ENCODE data around the gene GTPBP1. TPM values are rescaled to one million over a fixed set of nuclear protein-coding genes. Genes with fewer than 3 reads are reported as not detected.

GTPBP1 gene
- total RNA-seq, 1 experiment from 2014 or later = 108 TPM

GRCh38 chr22:38706901-38707195 lies 1.1 kb downstream of the GTPBP1 start:
- Histone ChIP-seq H3K4me1 (ENCODE audit: insufficient read depth, low read length) (peaks cover 10% of the 10 kb centered on the region), H4K20me1 (ENCODE audit: control insufficient read depth, insufficient read depth, insufficient read length) (no peaks in the 10 kb centered on the region), H3K18ac (ENCODE audit: insufficient read length, low read depth, low read length) (no peak overlapping the region), H3K4ac (ENCODE audit: low read depth, low read length) (no peak overlapping the region), H2BK20ac (ENCODE audit: low read depth, low read length, poor library complexity, severe bottlenecking) (no peak overlapping the region), H3K9me3 (ENCODE audit: control insufficient read depth, low read depth, low read length) (no peaks in the 10 kb centered on the region), H4K91ac (ENCODE audit: insufficient read length, low read depth, low read length) (no peak overlapping the region), H2BK5ac (ENCODE audit: insufficient read length, low read length) (no peak overlapping the region), H3K14ac (ENCODE audit: insufficient read depth, low read length) (no peak overlapping the region), H3K4me2 (ENCODE audit: insufficient read depth, insufficient read length, low read length) (peak overlapping the region; percentile 94), H3K9ac (ENCODE audit: extremely low read depth, insufficient read length, low read length) (peak overlapping the region; percentile 48), H2AK5ac (ENCODE audit: insufficient read length, low read length) (no peak overlapping the region), H3K79me2 (ENCODE audit: insufficient read depth, low read length) (peaks cover 34% of the 10 kb centered on the region; the same call in 1 of the 2 replicates), H3K23me2 (ENCODE audit: insufficient read length, low read depth, low read length, poor library complexity, severe bottlenecking) (peaks cover 11% of the 10 kb centered on the region), H3K79me1 (ENCODE audit: insufficient read depth, low read depth, low read length, poor library complexity, severe bottlenecking) (peaks cover 7% of the 10 kb centered on the region), H3T11ph (ENCODE audit: low read length) (no peak overlapping the region), H3K27me3 (ENCODE audit: insufficient read depth, low read length) (no peaks in the 10 kb centered on the region), H2BK120ac (ENCODE audit: low read depth, low read length, poor library complexity, severe bottlenecking) (no peak overlapping the region), H3K23ac (ENCODE audit: insufficient read length, low read depth, low read length) (no peak overlapping the region), H2BK15ac (ENCODE audit: low read depth, low read length) (no peak overlapping the region), H3K56ac (ENCODE audit: insufficient read length, low read depth, low read length) (no peak overlapping the region), H2AFZ (ENCODE audit: low read length) (no peak overlapping the region), H2BK12ac (ENCODE audit: insufficient read length, low read depth, low read length) (no peak overlapping the region), H3K27ac (ENCODE audit: insufficient read length, low read depth, low read length) (no peak overlapping the region), H4K8ac (replicated peaks; ENCODE audit: insufficient read length, low read depth, low read length) (no peak overlapping the region), H4K5ac (ENCODE audit: insufficient read length, low read depth, low read length) (no peak overlapping the region)
- no peak for TF ChIP-seq CTCF (conservative IDR thresholded peaks at IDR 0.05)
- Mint-ChIP-seq H3K4me1 (peaks cover 40 to 45% of the 10 kb centered on the region in 2 experiments), H3K27me3 (ENCODE audit: low read depth) (no peaks in the 10 kb centered on the region; the same call in 1 of the 2 replicates), H3K27ac (no peak overlapping the region), H3K9me3 (no peaks in the 10 kb centered on the region), H3K36me3 (ENCODE audit: insufficient read depth in 1 of 3, low read depth in 3 of 3) (peaks cover 6 to 25% (median 21%) of the 10 kb centered on the region in 3 experiments; a peak in 5 of 7 replicates), H3K4me3 (peak overlapping the region; percentile 93 to 95)
- no CpG with 5 or more reads among the region's 4 CpGs for WGBS (ENCODE audit: extremely low coverage, insufficient read length, low lambda C conversion rate)
- DNase-seq = no peak

Measured in H9 (cell line).